SK-N-SH treated with all-trans-retinoic acid at 6 μM for 48 hours (cell line): ENCODE results near the gene GPC3.

ENCODE experiments used
- ARNTL ChIP-seq: fragments of 450-650 bp; formaldehyde crosslinking; IDR thresholded peaks from 2 replicates; pipeline ENCODE4 v1.5.0; 2020; ENCODE audit warnings: low read depth, mild to moderate bottlenecking, moderate library complexity, borderline replicate concordance
- CSDC2 ChIP-seq: fragments of 250-450 bp; sonication (Bioruptor Pico); IDR thresholded peaks from 2 replicates; pipeline ENCODE4 v1.5.0; 2020; ENCODE audit warnings: mild to moderate bottlenecking, moderate library complexity
- SNAI2 ChIP-seq: fragments of 250-450 bp; sonication (Bioruptor Pico); IDR thresholded peaks from 2 replicates; pipeline ENCODE4 v1.5.0; 2020; ENCODE audit warnings: mild to moderate bottlenecking, moderate library complexity

DNA sequence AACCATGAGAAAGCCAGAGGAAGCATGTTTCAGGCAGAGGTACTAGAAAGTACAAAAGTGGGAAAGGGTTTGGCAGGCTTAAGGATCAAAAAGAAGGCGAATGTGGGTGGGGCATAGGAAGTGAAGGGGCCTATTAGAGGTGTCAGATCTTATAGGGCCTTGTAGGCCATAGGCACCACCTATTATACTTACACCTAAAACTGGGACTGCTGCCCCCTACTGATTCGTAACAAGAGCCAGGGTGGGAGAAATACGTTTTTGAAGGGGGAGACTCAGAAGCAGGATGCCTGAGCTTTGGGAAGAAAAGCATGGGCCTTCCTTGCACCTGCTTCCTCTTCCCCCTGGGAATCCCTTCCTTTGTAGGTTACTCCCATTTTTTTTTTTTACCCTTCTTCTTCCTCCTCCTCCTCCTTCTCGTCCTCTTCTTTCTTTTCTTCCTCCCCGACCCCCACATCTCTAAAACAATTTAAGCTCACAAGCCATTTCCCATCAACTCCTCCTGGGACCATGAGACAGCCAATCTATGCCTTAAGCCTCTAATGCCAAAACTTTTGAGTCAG, 40.7 kb upstream of the GPC3 start:
- TF ChIP-seq ARNTL (CRISPR knock-in tag): no peak
- TF ChIP-seq CSDC2 (CRISPR knock-in tag): no peak
- TF ChIP-seq SNAI2 (CRISPR knock-in tag): no peak
